Activated naive CD4-positive, alpha-beta T cell treated with anti-CD3 and anti-CD28 coated beads, Interleukin-2, amount 50 U/mL, for 16 hours (primary cell): ENCODE results near the gene MED27.
"Not testable (repeated sequence)": the region's sequence is repeated elsewhere in the genome, so short reads cannot be mapped to it uniquely, and the experiment has no call there.

Experiments
- DNase-seq: peaks from one replicate; pipeline ENCODE4 v3.0.0-alpha.2; 2020

MED27 gene

DNA sequence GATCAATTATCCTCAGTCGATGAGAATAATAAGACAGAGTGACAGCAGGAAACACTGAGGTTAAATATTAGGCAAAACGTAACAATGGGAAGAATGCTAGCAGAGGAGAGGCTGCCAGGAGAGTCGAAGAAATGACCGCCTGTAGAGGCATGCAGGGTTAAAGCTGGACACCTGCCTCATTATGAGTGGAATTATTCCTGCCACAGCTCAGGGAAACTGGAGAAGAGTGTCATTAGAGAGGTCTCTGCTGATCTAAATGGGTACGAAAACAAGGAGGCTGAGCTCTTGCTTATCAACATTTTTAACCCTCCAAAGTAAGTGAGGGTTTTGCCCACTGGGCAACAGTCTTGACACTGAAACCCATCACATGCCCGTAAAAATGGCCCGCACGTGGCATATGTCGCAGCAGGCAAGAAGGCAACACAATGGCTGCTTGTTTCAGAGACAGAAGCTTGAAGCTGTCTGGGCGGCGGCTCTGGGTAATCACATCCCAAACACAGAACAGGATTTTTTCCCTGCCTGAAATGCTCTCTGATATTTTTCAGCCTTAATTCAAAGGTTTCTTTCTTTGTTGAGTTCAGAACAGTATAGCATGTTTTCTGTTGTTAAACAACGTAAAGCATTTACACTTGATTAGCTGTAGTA lies 118.7 kb downstream of the MED27 start:
- no peak for DNase-seq

DNA sequence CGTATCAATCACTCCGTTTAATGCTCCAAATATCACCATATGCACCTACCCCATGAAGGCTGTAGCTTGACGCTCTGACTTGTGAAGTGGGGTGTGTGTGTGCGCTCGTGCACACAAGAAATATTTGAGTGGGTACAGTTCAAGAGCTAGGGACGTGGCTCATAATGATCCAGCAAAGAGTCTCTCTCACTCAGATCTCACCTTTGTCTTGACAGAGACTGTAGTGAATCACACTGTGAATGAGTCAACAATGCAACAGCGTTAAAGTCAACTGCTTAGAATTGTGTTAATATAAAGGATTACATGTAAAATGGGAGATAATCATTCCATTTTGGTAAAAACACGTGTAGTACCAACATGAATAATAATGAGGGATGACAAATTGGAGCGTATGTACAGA lies 119.4 kb downstream of the MED27 start:
- DNase-seq: no peak

DNA sequence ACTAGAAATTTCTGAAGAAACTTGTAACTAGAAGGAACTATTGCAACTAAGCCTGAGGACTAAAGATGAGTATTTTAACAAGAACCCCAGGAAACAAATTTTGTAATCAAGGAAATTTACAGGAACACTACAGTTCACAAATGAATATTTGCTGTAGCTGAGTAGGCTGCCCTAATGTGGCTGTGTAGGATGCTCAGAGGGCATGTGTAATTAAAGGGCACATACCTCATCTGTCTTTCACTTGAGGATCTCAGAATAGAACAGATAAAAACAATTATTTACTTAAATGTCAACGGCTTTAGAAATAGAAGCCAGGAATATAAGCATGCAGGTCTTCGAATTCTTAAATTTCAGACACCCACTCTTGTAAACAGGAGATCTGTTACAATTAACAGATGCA lies 119.8 kb downstream of the MED27 start:
- no peak for DNase-seq

DNA sequence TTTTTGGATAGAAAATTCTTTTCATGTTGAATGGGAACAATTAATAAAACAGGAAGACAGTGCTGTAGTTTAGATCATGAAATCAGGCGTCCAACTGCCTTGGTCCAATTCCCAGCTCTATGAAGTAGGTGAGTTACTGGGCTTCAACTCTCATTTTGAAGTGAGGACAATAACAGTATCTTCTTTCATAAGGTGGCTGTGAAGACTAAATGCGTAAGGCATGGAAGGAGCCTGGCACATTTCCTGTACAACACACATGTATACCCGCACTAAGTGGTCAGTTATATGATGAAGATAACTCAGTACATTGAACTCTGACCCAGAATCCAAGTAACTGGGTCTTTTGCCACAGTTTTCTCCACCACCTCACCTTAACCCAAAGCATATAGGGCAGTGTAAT lies 120.6 kb downstream of the MED27 start:
- DNase-seq: no peak

DNA sequence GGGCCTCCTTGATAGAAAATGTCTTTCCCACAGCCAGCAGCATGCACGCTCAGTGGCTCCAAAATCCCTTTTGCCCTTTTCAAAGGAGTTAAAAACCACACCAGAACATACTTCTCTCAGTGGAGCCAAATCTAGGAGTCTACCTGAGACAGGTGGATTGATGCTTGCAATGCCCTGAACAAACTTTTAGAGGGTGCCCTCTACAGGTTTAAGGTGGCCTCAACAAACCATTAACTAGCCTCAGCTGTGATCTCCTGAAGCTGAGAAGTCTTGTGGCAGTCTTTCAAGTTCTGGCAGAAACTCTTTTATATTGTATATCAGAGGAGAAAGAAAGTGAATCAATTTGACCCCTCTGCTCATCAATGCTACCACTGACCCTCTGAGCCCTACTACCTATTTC lies 125.4 kb downstream of the MED27 start:
- DNase-seq: no peak

DNA sequence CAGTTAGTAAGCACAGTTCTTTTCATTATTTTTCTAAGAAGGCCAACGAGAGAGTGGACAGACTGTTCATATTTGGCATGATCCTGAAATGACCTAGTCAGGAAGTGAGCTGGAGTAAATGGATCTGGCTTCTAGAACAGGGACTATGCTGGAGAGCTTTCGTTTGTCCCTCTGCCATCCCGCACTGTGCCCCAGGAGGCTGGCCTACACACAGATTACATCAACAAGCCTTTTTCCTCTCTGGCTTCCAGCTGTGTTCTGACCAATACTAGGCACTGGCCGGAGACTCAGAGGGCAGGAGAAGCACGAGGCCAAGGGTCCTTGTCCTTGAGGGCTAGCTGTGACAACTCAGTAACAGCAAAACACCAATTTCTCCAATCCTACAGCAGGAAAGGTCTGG lies 127.8 kb downstream of the MED27 start:
- DNase-seq: no peak

GRCh38 chr9:131951155-131951554 lies 128.5 kb downstream of the MED27 start:
- no peak for DNase-seq

DNA sequence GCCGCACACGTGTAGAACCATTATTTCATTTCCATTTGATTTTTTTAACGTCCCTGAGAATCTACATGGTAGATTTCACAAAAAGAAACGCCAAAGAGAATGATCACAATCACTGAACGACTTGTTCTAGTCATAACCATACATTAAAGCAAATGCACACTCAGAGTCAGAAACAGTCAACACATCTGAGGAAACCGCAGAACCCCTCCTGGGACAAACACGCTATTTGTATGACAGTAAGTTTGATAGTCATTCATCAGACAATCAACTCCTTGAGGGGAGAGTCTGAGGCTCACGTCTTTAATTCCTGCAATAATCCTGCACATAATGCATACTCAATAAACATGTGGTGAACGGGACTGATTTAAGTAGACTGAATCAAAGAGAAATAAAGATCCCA lies 129.2 kb downstream of the MED27 start:
- DNase-seq: no peak

DNA sequence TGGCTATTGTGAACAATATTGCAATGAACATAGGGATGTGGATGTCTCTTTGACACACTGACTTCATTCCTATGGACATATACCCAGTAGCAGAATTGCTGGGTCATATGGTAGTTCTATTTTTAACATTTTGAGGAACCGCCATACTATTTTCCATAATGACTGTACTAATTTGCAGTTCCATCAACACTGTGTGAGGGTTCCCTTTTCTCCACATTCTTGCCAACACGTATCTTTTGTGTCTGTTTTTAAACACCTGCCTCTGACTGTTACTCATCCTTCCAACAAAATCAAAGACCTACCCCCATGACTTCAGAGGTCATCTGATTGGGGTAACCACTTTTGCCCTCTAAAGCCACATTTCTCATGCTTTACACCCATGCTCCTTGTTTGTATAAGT lies 133.5 kb downstream of the MED27 start:
- DNase-seq: no peak

DNA sequence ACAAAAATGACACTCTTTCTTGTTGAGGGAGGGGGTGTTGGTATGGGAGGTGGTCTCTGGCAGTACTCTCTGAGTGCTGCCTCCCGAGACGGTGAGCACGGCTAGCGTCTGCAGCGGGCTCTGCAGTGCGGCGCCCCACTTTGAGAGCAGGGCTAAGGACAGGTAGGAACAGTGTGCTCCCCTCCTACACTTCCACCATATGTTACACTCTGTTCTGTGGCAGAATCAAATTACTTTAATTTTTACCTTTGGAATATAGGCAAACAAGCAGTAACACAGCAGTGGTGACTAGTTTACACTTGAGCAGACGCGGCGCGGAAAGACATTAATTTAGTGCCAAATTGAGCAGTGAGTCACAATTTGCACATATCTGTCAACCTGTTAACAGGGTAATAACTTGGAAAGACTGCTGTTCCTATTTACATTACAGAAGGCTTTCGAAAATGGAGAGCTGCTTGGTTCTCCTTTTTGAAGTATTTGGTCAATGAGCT lies 136.3 kb downstream of the MED27 start:
- no peak for DNase-seq

- DNase-seq: no peak
These were observed 137.4 kb downstream of the MED27 start for GRCh38 chr9:131942146-131942720.

GRCh38 chr9:131937451-131937850 lies 142.2 kb downstream of the MED27 start:
- no peak for DNase-seq

DNA sequence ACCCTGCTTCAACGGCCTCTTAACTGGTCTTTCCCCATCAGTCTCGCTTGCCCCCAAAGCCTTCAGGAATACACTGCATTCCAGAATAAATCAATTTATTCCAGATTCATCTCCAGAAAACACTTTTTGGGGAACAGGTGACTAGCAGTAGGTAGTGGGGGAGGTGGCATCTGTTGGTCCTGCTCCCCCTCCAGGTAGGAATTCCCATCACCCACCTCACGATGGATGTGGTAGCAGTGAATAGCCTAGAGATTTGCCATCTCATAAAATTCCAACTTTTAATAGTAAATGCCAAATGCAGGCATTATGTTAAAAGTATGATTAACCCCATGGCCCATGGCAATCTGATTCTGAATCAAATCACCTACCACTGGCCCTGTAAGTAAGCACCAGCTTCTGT lies 142.7 kb downstream of the MED27 start:
- no peak for DNase-seq

- DNase-seq: no peak
These were observed 145.0 kb downstream of the MED27 start for GRCh38 chr9:131934673-131935072.

- no peak for DNase-seq
These were observed 152.6 kb downstream of the MED27 start for GRCh38 chr9:131927091-131927490.

DNA sequence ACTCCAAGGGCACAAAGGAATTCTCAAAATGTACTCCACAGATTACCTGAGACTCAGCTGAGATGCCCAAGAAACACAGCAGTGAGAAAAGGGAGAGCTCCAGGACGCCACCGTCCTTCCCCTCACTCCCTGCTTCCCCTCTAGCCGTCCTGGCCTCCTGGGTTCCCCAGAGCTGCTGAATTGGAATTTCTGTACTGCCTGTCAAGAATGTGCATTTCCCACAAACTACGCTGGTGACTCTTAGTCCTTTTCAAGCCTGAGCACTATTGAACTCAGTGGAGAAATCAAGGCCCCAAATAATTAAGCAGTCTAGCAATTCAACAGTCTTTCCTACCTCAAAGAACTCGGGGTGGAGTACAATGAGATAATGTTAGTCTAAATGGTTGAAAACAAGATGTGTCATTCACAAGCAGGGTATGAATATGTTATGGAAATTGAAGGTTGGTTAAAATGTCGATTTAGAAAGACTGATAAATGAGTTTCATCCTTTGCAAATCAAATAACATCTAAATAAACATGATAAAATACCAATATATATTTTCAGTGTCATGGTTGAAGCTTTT lies 153.2 kb downstream of the MED27 start:
- no peak for DNase-seq

DNA sequence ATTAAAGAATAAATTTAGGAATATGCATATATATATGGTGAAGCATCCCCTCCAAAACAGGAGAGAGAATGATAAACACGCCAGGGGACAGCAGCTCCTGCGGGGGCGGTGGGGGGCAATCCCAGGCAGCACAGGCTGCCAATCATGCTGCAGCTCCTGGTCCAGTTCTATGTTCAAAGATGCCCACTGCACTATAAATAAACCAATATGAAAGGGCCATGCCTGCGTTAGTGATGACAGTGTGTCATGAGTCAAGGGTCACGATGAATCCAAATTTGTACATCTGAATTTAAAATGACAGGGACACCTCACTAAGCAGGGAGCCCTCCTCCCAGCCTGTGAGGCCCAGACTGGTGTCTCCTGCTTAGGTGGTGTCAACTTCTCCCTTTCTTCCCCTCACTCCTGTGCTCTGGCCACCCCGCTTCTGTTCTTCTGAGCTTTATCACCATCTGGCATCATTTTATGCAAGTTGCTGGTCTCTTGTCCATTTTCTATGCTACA lies 153.9 kb downstream of the MED27 start:
- no peak for DNase-seq

DNA sequence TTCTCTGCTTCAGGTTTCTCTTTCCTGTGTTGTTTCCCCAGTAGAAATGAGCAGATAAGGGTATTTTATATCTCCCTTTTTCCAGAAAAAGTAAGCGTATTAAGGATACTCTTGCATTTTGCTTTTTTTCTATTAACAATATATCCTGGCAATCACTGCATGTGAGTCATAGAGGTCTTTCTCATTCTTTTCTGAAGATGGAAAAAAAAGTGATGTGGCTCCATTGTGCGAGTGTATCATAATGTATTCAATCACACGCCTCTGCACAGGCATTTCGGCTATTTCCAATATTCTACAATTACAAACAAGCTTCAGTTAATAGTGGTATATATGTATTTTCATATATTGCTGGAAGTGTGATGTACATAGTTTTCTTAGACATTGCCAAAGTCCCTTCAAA lies 155.9 kb downstream of the MED27 start:
- DNase-seq: no peak

GRCh38 chr9:131923132-131923671 lies 156.5 kb downstream of the MED27 start:
- no peak for DNase-seq

DNA sequence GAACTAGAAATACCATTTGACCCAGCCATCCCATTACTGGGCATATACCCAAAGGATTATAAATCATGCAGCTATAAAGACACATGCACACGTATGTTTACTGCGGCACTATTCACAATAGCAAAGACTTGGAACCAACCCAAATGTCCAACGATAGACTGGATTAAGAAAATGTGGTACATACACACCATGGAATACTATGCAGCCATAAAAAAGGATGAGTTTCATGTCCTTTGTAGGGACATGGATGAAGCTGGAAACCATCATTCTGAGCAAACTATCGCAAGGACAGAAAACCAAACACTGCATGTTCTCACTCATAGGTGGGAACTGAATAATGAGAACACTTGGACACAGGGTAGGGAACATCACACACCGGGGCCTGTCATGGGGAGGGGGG lies 158.0 kb downstream of the MED27 start:
- DNase-seq: not testable (repeated sequence)

- no peak for DNase-seq
These were observed 160.5 kb downstream of the MED27 start for GRCh38 chr9:131919216-131919615.

DNA sequence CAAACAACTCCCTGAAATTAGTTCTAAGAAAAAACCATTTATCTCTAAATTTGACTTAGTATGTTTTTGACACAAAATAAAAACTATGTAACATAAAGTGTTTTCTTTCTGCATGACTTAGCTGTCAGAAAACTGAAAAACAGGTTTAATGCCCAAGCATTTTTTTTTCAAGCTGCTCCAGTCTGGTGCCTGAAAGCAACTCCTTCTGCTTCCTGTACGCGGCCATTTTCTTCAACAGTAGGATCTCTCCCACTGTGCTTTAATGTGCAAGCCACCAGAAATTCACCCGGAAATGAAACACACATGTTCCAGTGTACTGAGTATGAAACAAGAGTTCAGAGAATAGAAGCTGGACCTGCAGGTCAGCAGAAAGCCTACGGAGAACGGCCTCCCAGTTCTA lies 161.2 kb downstream of the MED27 start:
- DNase-seq: no peak

GRCh38 chr9:131917009-131917408 lies 162.7 kb downstream of the MED27 start:
- no peak for DNase-seq

DNA sequence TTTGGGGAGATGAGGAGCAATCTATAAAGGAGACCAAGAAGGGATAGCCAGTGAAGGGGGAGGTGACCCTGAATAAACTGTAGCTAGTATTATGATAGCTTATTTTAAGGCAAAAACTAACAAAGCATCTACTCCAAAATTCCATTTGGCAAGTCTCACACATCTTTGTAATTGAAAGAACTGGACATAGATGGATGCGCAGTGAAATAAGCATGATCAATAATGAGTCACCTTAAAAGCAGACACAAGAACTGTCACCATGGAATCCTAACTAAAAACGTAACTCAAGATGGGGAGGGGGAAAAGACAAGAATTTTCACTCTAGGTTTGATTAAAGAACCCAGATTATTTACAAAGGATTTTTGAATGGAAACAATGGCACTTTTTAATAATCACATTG lies 164.5 kb downstream of the MED27 start:
- no peak for DNase-seq
